ENCODE measurements around the gene PMAIP1. TPM values are rescaled to one million over a fixed set of nuclear protein-coding genes. Genes with fewer than 3 reads are reported as not detected.

Gene PMAIP1
- total RNA-seq, 1 donor from 2014 or later = 4.6 TPM

DNA sequence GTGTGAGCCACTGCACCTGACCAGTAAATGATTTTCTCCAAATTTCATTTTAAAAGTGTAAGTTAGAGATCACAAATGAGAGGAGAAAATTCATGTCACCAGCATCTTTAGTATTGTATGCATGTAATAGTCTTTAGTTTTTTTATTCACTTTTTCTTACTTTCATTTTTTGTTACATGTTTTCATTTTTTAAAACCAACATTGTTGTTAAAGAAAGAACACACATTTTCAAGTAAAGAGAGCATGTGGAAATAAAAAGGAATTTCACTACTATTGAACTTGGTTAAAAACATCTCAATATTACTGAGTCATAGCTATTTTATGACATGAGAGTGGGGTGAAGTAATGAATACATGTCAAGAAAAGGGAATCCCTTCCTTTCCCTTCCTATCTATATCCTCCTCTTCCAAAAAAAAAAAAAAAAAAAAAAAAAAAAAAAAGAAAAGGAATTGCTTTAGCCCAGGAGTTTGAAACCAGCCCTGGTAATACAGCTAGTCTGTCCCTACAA, 29.1 kb upstream of the PMAIP1 start:
- Mint-ChIP-seq H3K27me3 (ENCODE audit: low read depth) (peaks cover 25% of the 10 kb centered on the region), H3K27ac (ENCODE audit: unreplicated experiment) (no peak overlapping the region), H3K9me3 (no peaks in the 10 kb centered on the region), H3K36me3 (ENCODE audit: low read depth) (no peaks in the 10 kb centered on the region), H3K4me1 (no peaks in the 10 kb centered on the region), H3K4me3 (no peak overlapping the region)
- TF ChIP-seq CTCF (conservative IDR thresholded peaks at IDR 0.05) = no peak
- no peak for DNase-seq (ENCODE audit: low read depth, low spot score)

GRCh38 chr18:59871711-59872362, 28.0 kb upstream of the PMAIP1 start:
- no peak for TF ChIP-seq CTCF (conservative IDR thresholded peaks at IDR 0.05)
- H3K4me1 Mint-ChIP-seq = no peaks in the 10 kb centered on the region
- no peak for DNase-seq (ENCODE audit: low read depth, low spot score)

GRCh38 chr18:59873641-59874040, 26.2 kb upstream of the PMAIP1 start:
- no peak for DNase-seq (ENCODE audit: low read depth, low spot score)
- Mint-ChIP-seq H3K4me3 (no peak overlapping the region), H3K9me3 (no peaks in the 10 kb centered on the region), H3K36me3 (ENCODE audit: low read depth) (no peaks in the 10 kb centered on the region), H3K4me1 (no peaks in the 10 kb centered on the region), H3K27me3 (ENCODE audit: low read depth) (peaks cover 19% of the 10 kb centered on the region), H3K27ac (ENCODE audit: unreplicated experiment) (no peak overlapping the region)
- no peak for TF ChIP-seq CTCF (conservative IDR thresholded peaks at IDR 0.05)

More at GRCh38 chr18:59871711-59872362, 28.0 kb upstream of the PMAIP1 start:
- H3K36me3 Mint-ChIP-seq (ENCODE audit: low read depth) = no peaks in the 10 kb centered on the region
- peaks cover 23% of the 10 kb centered on the region for H3K27me3 Mint-ChIP-seq (ENCODE audit: low read depth)
- H3K9me3 Mint-ChIP-seq = no peaks in the 10 kb centered on the region
- H3K27ac Mint-ChIP-seq (ENCODE audit: unreplicated experiment) = no peak overlapping the region
- H3K4me3 Mint-ChIP-seq = no peak overlapping the region

- no peaks in the 10 kb centered on the region for H3K36me3 Mint-ChIP-seq (ENCODE audit: low read depth)
- H3K9me3 Mint-ChIP-seq = no peaks in the 10 kb centered on the region
- H3K27me3 Mint-ChIP-seq (ENCODE audit: low read depth) = peaks cover 19% of the 10 kb centered on the region
- H3K4me3 Mint-ChIP-seq = no peak overlapping the region
- no peak overlapping the region for H3K27ac Mint-ChIP-seq (ENCODE audit: unreplicated experiment)
- H3K4me1 Mint-ChIP-seq = no peaks in the 10 kb centered on the region
- DNase-seq (ENCODE audit: low read depth, low spot score) = no peak
- no peak for TF ChIP-seq CTCF (conservative IDR thresholded peaks at IDR 0.05)
Measured at GRCh38 chr18:59874166-59874565, 25.6 kb upstream of the PMAIP1 start.

GRCh38 chr18:59876310-59876626, 23.5 kb upstream of the PMAIP1 start:
- H3K4me1 Mint-ChIP-seq = no peaks in the 10 kb centered on the region
- no peak for DNase-seq (ENCODE audit: low read depth, low spot score)
- H3K27ac Mint-ChIP-seq (ENCODE audit: unreplicated experiment) = no peak overlapping the region
- no peaks in the 10 kb centered on the region for H3K9me3 Mint-ChIP-seq
- no peak for TF ChIP-seq CTCF (conservative IDR thresholded peaks at IDR 0.05)
- H3K27me3 Mint-ChIP-seq (ENCODE audit: low read depth) = peaks cover 17% of the 10 kb centered on the region
- H3K4me3 Mint-ChIP-seq = no peak overlapping the region
- H3K36me3 Mint-ChIP-seq (ENCODE audit: low read depth) = no peaks in the 10 kb centered on the region

Measured in neural crest cell (in vitro differentiated cells).